HG03196 (cell line): ENCODE results near the gene BCL2L2.

Source experiments
- ATAC-seq: cut with Tn5 transposase; IDR thresholded peaks from one replicate; pipeline ENCODE4 v1.9.1; 2021; ENCODE audit not compliant: unreplicated experiment

BCL2L2 gene

DNA sequence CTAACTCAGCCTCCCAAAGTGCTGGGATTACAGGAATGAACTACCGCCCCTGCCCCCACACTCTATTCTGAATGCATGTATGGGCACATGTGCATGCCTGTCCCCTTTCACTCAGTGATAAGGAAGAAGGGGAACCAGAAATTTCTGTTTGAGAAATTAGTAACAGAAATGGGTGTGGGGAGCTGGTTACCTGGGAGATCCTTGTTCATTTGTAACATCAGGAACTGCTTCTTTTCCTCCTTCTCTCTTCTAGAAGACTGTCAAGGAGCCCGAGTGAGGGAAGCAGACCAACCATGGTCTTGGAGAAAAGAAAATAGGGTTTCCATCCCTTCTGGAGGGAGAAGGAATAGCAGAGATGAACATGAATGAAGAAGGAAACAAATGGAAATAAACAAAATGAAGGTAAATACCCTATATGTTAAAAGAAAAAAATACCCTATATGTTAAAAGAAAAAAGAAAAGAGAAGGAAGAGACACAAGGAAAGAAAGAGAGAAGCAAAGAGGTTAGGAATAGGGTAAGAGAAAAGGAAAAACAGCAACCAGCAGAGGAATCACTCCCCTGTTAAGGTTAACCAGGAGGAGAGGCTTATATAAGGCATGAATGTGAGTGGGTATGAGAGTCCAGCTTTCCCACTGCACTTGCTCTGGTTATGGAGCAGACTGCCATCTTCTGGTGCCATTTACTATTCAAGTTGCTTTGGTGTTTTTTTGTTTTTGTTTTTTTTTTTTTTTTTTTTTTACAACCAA is 7.2 kb upstream of the BCL2L2 start:
- no peak for ATAC-seq

DNA sequence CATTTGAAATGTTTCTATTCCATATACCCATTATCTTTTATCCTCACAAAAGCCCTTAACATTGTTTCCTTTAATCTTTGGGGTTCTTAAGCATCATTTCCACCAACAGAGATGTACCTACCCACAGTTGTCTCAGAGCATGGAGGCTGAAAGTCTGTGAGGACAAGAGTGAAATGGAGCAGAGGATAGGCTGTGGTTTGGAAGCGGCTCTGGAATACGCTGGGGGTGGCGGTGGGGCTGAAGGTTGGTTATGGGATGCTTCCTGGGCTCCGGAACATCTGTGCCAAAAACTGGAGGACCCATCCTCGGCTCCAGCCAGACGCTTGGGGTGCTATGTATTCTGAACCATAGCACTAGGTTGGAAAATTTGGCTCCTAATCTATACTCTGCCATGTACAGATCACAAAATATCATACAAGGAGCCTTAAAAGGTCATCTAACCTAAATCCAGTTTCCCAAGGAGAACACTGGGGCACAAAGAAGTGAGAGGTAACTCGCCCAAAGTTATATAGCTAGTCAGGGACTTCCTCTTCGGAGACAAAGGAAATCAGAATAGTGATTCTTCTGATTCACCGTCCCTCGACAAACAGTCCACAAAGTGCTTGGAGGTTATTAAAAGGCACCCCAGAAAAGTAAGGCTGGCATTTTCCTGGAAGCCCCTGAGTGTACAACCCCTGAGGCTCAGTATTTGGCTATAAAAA is 6.5 kb upstream of the BCL2L2 start:
- ATAC-seq: no peak

DNA sequence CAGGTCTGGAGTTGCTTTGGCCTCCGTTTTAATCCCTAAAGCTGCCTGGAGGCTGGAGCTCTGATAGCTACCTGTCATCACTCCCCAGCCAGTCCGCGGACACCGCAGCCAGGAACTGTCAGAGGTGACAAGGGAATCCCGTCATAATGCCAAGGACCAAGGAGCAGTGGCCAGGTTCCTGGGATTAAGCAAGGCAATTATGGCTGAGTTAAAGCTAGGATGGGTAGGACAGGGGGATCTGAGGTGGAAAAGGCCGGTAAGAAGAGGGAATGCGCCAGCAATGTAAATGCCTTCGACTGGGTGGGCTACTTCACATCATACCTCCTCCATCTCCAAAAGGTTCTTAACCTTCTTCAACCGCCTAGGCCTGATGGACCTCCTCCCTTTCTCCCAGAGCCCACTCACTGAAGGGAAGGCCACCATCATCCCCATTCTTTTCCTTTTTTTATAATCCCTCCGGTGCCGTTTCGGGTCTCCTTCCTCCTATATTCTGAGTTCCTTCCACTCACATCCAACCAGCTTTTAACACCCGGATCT is 5.9 kb upstream of the BCL2L2 start:
- ATAC-seq: no peak

DNA sequence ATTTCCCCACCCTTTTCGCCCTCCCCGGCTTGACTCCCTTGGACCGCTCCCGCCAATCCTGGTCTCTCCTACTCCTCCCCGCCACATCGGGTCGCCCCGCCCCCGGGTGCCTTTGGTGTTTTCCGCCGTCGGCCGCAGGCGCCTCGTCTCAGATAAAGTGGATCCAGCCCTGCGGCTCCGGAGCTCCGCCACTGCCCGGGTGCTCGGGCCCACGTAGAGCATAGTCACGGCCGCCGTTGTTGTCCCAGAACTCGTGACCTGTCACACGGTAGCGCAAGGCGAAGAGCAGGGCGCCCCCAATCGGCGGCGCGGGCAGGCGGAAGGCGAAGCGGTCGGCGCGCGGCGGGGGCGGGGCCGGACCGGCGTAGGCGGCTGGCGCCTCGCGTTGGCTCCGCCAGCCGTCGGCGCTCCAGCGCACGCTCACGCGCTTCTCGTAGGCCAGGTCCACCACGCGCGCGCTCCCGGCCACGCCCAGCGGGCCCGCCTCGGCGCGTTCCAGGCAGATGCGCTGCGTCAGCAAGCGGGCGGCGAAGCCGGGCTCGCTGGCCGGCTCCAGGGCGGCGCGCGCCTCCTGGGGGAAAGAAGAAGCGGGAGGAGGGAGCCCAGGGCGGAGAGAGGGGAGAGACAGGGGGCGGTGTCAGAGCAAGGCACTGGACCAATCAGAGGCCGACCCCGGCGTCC is 5.2 kb upstream of the BCL2L2 start:
- peak; percentile 79 for ATAC-seq

DNA sequence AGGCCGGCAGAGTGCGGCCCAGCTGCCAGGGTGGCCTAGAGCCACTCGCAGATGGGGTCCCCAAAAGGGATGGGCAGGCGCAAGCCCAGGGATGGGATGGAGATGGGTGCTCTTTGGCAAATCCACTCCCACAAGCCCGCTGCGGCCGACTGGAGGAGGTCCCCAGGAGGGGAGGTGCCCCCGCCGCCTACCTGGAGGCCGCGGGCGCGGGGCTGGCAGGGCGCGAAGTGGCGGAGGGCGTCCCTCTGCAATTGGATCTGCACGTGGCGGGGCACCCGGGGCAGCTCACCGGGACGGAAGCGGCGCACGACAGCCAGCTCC is 4.7 kb upstream of the BCL2L2 start:
- ATAC-seq: peak; percentile 12

DNA sequence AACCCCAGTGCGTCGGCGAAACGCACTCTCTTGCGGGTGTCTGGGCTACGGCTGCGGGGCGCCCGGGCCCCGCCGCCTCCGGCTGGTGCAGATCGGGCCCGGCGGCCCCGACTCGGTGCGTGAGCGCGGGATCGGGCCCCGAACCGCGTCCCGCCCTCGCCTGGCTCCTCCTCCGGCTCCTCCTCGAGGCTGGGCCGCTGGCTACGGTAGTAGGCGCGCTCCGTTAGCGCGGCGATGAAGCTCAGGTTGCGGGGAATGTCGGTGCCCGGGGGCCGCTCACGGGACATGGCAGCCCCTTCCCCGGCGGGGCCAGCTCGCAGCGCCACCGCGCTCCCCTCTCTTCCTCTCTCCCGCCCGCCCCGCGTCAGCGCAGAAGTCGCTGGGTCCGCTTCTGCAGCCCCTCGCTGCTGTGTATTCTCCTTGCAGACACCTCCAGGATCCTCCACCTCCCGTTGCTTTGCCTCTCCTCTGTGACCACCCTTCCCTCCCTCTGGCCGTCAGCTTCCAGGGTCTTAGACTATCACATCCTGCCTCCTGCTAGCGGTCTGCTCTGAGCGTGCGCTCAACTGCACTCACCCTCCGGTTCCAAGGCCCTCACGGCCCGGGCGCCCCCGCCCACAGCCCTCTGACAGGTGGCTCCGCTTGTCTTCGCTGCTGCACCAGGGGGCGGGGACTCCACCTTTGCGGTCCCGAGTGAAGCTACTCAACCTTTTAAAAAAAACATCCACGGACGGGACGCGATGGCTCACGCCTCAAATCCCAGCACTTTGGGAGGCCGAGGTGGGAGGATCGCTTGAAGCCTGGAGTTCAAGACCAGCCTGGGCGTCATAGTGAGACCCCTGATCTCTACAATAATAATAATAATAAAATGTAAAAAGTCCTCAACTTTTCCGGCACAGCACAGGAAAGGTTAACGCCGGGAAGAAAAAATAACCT is 4.1 kb upstream of the BCL2L2 start, which contains the start of gene PPP1R3E:
Gene PPP1R3E, minus strand, starts transcription at position 570 of the 936 bp plus-strand sequence. Its CDS starts 283 bp downstream, at position 287.
- ATAC-seq: peak; percentile 26

DNA sequence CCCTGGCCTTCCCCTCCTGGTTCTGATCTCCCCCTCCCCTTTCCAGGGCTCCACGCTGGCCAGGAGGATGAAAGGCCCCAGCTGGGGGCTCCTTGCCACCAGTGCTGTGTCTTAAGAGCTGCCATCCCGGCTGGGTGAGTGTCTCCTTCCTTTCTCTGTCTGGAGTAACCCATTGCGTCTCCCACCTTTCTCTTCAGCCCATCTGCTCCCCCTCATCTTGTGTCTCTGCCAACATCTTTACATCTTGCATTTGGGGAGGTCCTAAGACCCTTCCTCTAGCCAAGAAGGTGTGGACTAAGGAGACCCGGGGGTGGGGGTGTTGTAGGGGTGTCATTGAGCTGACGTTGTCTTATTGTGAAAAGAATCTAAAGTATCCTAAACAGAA is 505 bp downstream of the BCL2L2 start:
- no peak for ATAC-seq

DNA sequence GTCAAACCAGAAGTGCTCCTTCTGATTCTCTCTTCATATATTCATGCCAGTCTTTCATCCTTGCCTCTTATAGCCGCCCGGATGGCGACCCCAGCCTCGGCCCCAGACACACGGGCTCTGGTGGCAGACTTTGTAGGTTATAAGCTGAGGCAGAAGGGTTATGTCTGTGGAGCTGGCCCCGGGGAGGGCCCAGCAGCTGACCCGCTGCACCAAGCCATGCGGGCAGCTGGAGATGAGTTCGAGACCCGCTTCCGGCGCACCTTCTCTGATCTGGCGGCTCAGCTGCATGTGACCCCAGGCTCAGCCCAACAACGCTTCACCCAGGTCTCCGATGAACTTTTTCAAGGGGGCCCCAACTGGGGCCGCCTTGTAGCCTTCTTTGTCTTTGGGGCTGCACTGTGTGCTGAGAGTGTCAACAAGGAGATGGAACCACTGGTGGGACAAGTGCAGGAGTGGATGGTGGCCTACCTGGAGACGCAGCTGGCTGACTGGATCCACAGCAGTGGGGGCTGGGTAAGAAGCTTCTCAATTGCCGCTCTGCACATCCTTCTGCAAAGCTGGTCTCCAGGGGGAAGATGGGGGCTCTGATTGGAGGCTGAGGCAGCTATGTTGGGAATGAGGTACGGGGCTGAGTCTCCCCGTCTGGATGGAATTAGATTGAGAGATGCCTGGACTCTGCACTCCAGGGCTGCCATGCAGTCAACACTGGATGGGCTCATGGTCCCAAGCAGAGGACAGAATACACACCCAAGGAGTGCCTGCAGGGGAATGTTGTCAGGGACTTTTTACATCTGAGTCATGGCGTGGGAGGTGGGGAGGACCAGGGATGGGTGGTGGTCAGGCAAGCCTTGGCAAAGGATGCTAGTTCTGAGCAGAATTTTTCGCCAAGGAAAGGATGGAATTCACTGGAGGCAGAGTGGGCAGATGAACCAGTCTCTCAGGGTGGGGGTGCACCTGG is 1.3 kb downstream of the BCL2L2 start:
- ATAC-seq: no peak

DNA sequence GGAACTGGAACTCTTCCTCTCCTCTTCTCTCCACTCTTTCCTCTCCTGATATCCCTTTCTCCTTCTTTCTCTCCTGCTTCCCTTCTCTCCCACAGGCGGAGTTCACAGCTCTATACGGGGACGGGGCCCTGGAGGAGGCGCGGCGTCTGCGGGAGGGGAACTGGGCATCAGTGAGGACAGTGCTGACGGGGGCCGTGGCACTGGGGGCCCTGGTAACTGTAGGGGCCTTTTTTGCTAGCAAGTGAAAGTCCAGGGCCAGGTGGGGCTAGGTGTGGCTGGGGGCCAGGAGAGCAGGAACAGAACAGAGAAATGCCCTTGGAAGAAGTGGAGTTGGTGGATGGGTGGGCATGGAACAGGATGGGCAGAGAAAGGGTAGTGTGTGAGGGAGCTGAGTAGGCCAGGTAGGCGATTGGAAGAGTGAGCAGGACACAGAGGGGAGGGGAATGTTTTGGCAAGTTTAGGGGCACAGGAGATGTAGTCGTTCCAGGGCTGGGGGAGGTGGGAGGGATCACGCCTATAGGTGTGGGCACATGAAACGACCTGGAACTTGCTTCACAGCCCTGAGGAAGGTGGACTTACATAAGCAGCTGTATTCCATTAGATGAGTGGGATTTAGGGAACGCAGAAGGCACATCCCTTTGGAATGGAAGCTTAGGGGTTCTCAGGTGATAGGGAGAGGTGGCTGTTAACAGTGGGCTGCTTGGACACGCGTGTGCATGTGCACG is 2.2 kb downstream of the BCL2L2 start:
- ATAC-seq: no peak

DNA sequence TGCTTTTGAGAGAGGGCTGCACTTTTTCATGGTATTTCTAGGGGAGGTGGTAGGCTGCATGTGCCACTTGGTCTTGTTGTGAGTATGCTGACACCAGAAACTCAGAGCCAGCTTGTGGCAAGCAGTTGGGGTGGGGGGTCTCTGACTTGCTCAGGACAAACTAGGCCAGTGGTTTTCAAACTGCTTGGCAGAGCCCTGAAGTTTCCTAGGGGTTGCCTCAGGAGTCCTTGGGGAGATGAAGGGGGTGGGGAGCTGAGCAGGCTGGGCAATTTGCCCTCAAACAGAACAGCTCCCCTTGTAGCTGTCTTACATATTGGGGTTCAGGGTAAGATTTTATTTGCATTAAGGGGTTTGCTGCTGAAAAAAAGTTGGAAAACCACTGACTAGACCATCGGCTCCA is 3.9 kb downstream of the BCL2L2 start:
- no peak for ATAC-seq

DNA sequence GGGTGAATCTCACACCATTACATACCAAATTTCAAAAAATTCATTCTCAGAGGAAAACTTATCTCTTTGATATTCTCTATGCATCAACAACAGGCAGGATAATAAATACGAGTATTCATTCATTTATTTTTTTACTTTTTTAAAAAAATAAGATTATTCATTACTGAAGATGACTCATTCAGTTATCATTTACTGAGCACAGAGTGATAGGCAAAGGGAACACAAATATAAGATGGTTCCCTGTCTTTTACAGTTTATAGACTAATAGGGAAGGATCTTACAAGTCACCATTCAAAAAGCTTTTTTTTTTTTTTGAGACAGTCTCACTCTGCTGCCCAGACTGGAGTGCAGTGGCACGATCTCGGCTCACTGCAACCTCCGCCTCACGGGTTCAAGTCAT is 9.7 kb downstream of the BCL2L2 start:
- ATAC-seq: no peak

DNA sequence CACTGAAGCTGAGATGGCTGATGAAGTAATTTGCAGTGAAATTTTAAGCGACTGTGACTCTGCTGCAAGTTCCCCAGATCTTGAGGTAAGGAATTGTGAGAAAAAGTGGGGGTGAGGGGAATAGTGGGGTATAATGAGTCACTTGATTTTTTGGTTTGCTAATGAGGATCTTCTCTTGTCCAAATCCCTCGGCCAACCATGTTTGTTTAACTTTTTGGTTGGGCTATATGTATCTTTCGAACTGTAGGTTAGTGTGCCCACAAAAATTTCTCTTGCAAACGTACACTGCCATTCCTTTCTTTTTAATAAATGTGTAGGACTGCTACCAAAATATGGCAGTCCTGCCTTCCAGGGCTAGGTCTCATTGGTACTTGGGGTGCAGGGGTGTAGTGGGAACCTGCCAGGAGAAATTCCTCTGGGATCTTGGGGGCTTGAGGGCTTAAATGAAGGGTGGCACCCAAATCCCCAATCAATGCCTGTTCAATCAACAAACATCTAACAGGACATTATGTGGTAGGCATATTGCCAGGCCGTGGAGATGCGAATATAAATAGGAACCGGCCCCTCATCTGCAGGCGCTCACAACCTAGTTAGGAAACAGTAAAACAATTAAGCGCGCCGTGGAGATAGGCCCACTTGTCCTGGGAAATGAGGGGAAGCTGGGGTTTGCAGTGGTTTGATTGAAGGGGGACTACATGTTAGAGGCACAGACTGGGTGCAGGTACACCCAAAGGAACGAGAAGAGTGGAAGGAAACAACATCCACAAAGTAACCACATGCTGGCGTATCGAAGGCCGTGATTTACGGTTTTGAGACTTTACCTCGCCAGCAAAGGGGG is 13.3 kb downstream of the BCL2L2 start:
- ATAC-seq: no peak

DNA sequence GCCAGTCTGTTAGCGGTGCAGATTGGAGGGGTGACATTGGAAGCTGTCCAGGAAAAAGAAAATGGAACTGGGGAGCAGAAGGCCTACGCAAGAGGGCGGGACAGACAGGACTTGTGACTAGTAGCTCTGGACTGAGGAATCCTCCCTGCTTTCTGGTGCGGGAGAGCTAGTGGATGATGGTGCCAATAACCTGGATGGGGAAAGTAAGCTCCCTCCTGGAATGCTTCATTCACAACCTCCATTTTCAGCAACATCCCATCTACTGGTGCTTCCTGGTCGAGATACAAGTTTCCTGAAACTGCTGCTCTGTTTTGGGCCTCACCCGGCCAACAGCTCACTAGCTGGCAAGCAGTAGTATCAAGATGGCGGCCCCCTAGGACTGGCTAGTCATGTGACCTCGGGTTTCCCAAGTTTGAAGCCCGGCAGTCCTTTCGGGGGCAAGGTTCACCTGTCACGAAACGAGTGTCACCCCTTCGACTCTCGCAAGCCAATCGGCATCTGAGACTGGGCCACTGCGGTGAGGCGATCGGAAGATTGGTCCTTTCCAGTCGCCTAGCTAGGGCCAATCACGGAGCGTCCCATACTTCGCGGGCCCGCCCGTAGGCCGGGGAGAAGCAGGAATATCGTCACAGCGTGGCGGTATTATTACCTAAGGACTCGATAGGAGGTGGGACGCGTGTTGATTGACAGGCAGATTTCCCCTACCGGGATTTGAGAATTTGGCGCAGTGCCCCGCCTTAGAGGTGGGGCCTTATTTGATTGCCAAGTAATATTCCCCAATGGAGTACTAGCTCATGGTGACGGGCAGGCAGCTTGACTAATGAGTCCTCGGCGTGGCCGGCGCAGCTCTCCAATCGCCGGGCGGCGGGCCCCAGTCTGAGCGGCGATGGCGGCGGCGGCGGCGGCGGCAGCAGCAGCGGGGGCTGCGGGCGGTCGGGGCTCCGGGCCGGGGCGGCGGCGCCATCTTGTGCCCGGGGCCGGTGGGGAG is 14.2 kb downstream of the BCL2L2 start, which contains the start of gene PABPN1:
Gene PABPN1, plus strand, starts transcription at position 874 of the 988 bp plus-strand sequence. Its CDS starts 13 bp downstream, at position 887.
- peak; percentile 88 for ATAC-seq

DNA sequence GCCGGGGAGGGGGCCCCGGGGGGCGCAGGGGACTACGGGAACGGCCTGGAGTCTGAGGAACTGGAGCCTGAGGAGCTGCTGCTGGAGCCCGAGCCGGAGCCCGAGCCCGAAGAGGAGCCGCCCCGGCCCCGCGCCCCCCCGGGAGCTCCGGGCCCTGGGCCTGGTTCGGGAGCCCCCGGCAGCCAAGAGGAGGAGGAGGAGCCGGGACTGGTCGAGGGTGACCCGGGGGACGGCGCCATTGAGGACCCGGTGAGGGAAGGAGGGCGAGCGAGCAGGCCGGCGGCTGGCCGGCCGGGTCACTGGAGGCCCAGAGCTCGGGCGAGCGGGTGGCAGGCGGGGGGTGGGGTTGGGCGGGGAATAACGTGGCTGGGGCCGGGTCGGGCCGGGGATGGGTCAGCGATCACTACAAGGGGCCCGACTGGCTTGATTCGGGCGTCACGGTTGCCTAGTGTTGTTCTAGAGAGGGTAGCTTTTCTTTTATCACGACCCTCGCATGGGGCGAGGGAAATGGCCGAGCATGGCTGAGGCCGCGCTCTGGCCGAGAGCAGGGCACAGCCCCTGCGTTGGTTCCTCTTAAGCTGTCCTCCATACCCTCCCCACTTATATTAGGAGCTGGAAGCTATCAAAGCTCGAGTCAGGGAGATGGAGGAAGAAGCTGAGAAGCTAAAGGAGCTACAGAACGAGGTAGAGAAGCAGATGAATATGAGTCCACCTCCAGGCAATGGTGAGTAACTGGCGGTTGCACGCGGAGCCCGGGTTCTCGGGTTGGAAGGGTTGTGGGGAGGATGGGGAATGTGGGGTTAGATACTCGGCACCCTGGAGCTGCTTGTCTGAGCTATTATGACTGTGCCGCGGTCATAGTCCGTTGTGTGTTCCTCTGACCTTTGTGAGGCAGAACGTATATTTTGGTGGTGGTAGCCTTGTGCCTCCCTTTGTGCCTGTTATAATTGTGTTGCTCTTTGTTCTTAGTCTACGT is 15.2 kb downstream of the BCL2L2 start:
- no peak for ATAC-seq
